SK-N-SH treated with all-trans-retinoic acid at 6 μM for 48 hours (cell line): ENCODE results near the gene SUOX.
"Not testable (repeated sequence)": the region's sequence is repeated elsewhere in the genome, so short reads cannot be mapped to it uniquely, and the experiment has no call there.

ENCODE experiments used
- ATAC-seq: fragments of 200-7000 bp; cut with Tn5 transposase; 3 replicates; pipeline ENCODE4 v1.9.1; 2020; ENCODE audit warnings: mild to moderate bottlenecking, moderate library complexity
- ARNTL ChIP-seq: fragments of 450-650 bp; formaldehyde crosslinking; IDR thresholded peaks from 2 replicates; pipeline ENCODE4 v1.5.0; 2020; ENCODE audit warnings: low read depth, mild to moderate bottlenecking, moderate library complexity, borderline replicate concordance
- BACH2 ChIP-seq: fragments of 250-450 bp; sonication (Bioruptor Pico); IDR thresholded peaks from 2 replicates; pipeline ENCODE4 v1.9.0; 2021; ENCODE audit warnings: mild to moderate bottlenecking, borderline replicate concordance
- CSDC2 ChIP-seq: fragments of 250-450 bp; sonication (Bioruptor Pico); IDR thresholded peaks from 2 replicates; pipeline ENCODE4 v1.5.0; 2020; ENCODE audit warnings: mild to moderate bottlenecking, moderate library complexity
- CSRNP3 ChIP-seq: fragments of 250-450 bp; sonication (Bioruptor Pico); IDR thresholded peaks from 2 replicates; pipeline ENCODE4 v1.5.1; 2021; ENCODE audit warnings: mild to moderate bottlenecking, moderate library complexity
- ESRRG ChIP-seq: fragments of 250-450 bp; sonication (Bioruptor Pico); IDR thresholded peaks from 2 replicates; pipeline ENCODE4 v1.6.1; 2021; ENCODE audit warnings: mild to moderate bottlenecking
- GLIS3 ChIP-seq: fragments of 250-450 bp; sonication (Bioruptor Pico); IDR thresholded peaks from 2 replicates; pipeline ENCODE4 v1.5.0; 2020; ENCODE audit warnings: mild to moderate bottlenecking, moderate library complexity
- OSR1 ChIP-seq: fragments of 250-450 bp; sonication (Bioruptor Pico); IDR thresholded peaks from 2 replicates; pipeline ENCODE4 v1.8.0; 2022; ENCODE audit warnings: moderate library complexity, mild to moderate bottlenecking, inconsistent platforms
- PATZ1 ChIP-seq: fragments of 250-450 bp; sonication (Bioruptor Pico); IDR thresholded peaks from 2 replicates; pipeline ENCODE4 v1.8.0; 2020; ENCODE audit warnings: mild to moderate bottlenecking, moderate library complexity, borderline replicate concordance
- POU6F1 ChIP-seq: fragments of 250-450 bp; sonication (Bioruptor Pico); IDR thresholded peaks from 2 replicates; pipeline ENCODE4 v1.8.0; 2021; ENCODE audit warnings: low read depth, mild to moderate bottlenecking, moderate library complexity, borderline replicate concordance
- RARB ChIP-seq: fragments of 250-450 bp; sonication (Bioruptor Pico); IDR thresholded peaks from 2 replicates; pipeline ENCODE4 v1.8.0; 2021; ENCODE audit warnings: mild to moderate bottlenecking, moderate library complexity
- TCF4 ChIP-seq: fragments of 250-450 bp; sonication (Bioruptor Pico); IDR thresholded peaks from 2 replicates; pipeline ENCODE4 v1.8.0; 2021; ENCODE audit warnings: mild to moderate bottlenecking, moderate library complexity, borderline replicate concordance
- TOX ChIP-seq: fragments of 250-450 bp; sonication (Bioruptor Pico); IDR thresholded peaks from 2 replicates; pipeline ENCODE4 v1.8.0; 2021; ENCODE audit warnings: mild to moderate bottlenecking, moderate library complexity, borderline replicate concordance
- TSHZ2 ChIP-seq: fragments of 250-450 bp; sonication (Bioruptor Pico); IDR thresholded peaks from 2 replicates; pipeline ENCODE4 v1.5.0; 2020; ENCODE audit warnings: mild to moderate bottlenecking, moderate library complexity
- ZC3H10 ChIP-seq: fragments of 250-450 bp; sonication (Bioruptor Pico); IDR thresholded peaks from 2 replicates; pipeline ENCODE4 v1.5.1; 2021; ENCODE audit warnings: mild to moderate bottlenecking, moderate library complexity
- ZFP3 ChIP-seq: fragments of 250-450 bp; sonication (Bioruptor Pico); IDR thresholded peaks from 2 replicates; pipeline ENCODE4 v1.5.0; 2020; ENCODE audit warnings: mild to moderate bottlenecking, moderate library complexity
- ZFP30 ChIP-seq: fragments of 450-650 bp; formaldehyde crosslinking; IDR thresholded peaks from 2 replicates; pipeline ENCODE4 v1.5.0; 2022; ENCODE audit warnings: mild to moderate bottlenecking, moderate library complexity
- ZNF70 ChIP-seq: fragments of 450-650 bp; formaldehyde crosslinking; IDR thresholded peaks from 2 replicates; pipeline ENCODE4 v1.5.0; 2020; ENCODE audit warnings: mild to moderate bottlenecking, moderate library complexity
- ZNF8 ChIP-seq: fragments of 450-650 bp; formaldehyde crosslinking; IDR thresholded peaks from 2 replicates; pipeline ENCODE4 v1.5.0; 2020; ENCODE audit warnings: mild to moderate bottlenecking, moderate library complexity

SUOX gene

GRCh38 chr12:55997535-55997859 lies 421 bp downstream of the SUOX start (continued):
- TF ChIP-seq CSDC2 (CRISPR knock-in tag) (no peak), TCF4 (CRISPR knock-in tag) (no peak), ZC3H10 (CRISPR knock-in tag) (no peak)

GRCh38 chr12:55999522-55999921 lies 2.4 kb downstream of the SUOX start:
- ATAC-seq = not testable (repeated sequence)

- ATAC-seq = not testable (repeated sequence)
These were observed 3.0 kb downstream of the SUOX start for GRCh38 chr12:55999999-56000540.

- ATAC-seq = no peak
These were observed 4.5 kb downstream of the SUOX start for GRCh38 chr12:56001487-56002100.

GRCh38 chr12:56003376-56003775 lies 6.3 kb downstream of the SUOX start:
- not testable (repeated sequence) for ATAC-seq

More at GRCh38 chr12:56001487-56002100, 4.5 kb downstream of the SUOX start:
- TF ChIP-seq ZC3H10 (CRISPR knock-in tag) = no peak
- no peak for TF ChIP-seq PATZ1 (CRISPR knock-in tag)
- TF ChIP-seq ZNF8 = no peak
- no peak for TF ChIP-seq TCF4 (CRISPR knock-in tag)
- TF ChIP-seq RARB = no peak
- no peak for TF ChIP-seq BACH2
- TF ChIP-seq POU6F1 (CRISPR knock-in tag) = no peak
- TF ChIP-seq ESRRG (CRISPR knock-in tag) = no peak

GRCh38 chr12:56004211-56004610 lies 7.1 kb downstream of the SUOX start:
- no peak for ATAC-seq
- TF ChIP-seq ZNF70 (CRISPR knock-in tag) (no peak), OSR1 (CRISPR knock-in tag) (no peak), TCF4 (CRISPR knock-in tag) (no peak), TOX (no peak), POU6F1 (CRISPR knock-in tag) (no peak), CSDC2 (CRISPR knock-in tag) (no peak), BACH2 (no peak), ZFP3 (CRISPR knock-in tag) (no peak), ZFP30 (CRISPR knock-in tag) (no peak), ESRRG (CRISPR knock-in tag) (no peak), ZNF8 (no peak), CSRNP3 (CRISPR knock-in tag) (no peak), GLIS3 (CRISPR knock-in tag) (no peak), TSHZ2 (CRISPR knock-in tag) (no peak), RARB (no peak), ARNTL (no peak)
